Measurements from ENCODE around the gene PPP4R1. TPM values are rescaled to one million over a fixed set of nuclear protein-coding genes. Genes with fewer than 3 reads are reported as not detected.
A peak's percentile ranks its signal among the peaks of the same experiment; 100 is the strongest.
"Not testable (repeated sequence)": the region's sequence is repeated elsewhere in the genome, so short reads cannot be mapped to it uniquely, and the experiment has no call there.

The PPP4R1 gene
- total RNA-seq, 1 experiment from 2014 or later: 86.4 TPM

DNA sequence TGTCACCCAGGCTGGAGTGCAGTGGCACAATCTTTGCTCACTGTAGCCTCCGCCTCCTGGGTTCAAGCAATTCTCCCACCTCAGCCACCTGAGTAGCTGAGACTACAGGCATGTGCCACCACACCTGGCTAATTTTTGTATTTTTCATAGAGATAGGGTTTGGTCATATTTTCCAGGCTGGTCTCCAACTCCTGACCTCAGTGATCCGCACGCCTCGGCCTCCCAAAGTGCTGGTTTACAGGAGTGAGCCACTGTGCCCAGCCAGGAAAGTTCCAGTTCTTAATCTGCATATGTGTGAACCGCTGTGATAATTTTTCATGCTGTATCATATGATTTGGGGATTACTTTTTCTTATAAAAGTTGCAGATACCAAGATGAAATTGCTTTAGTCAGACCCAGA, 14.6 kb upstream of the PPP4R1 start:
- DNase-seq (ENCODE audit: low read depth): no peak

DNA sequence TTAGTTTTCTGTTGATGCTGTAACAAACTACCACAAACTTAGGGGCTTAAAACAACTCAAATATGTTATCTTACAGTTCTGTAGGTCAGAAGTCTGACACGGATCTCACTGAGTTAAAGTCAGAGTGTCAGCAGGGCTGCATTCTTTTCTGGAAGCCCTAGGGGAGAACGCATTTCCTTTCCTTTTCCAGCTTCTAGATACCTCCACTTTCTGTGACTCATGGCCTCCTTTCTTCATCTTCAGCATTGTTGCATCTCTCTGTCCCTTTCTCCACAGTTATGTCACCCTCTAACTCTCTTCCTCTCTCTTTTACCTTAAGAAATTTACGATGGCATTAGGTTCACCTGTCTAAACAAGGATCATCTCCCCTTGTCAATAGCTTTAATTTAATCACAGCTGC, 13.3 kb upstream of the PPP4R1 start:
- DNase-seq (ENCODE audit: low read depth): peak; percentile 82

DNA sequence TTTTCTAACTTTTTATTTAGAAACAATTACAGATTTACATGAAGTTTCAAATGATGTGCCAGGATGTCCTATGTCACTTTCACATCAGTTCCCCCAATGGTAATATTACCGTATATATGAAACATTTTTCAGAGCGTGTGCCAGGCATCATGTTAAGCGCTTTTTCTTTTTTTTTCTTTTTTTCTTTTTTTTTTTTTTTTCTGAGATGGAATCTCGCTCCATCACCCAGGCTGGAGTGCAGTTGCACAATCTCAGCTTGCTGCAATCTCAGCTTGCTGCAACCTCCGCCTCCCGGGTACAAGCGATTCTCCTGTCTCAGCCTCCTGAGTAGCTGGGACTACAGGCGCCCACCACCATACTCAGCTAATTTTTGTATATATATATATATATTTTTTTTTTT, 5.6 kb upstream of the PPP4R1 start:
- DNase-seq (ENCODE audit: low read depth): peak; percentile 13

DNA sequence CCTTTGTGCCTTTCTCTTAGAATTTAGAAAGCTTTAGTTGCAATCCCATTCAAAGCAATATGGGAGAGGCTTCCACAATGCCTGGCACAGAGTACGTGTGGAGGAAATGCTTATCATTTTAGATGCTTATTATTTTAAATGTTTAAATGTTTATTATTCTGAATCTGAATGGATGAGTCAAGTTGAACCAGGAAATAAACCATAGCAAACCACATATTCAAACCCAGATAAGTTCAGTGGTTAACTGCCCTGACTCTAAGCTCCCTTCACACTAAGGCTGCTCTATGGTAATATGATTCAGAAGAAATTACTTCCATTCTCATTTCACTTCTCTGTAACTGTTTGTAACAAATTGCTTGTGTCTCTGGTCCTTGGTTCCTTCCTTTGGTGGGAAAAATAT, 5.2 kb upstream of the PPP4R1 start:
- DNase-seq (ENCODE audit: low read depth): peak; percentile 83

DNA sequence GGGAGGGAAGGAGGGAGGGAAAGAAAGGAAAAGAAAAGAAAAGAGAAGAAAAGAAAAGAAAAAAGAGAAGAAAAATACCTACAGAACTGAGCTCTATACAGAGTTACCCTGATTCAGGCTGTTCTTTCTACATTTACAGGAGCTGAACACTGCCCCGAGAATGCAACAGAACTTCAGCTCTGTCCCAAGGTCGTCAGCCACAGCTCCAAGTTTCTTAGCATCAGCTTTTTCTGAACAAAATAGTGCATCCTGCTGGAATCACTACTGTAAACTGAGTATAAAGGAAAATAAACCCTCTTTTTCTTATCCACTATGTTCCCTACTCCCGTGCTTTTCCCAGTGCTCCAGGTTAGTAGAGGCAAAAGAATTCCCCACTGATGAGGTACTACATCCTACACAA, 4.7 kb upstream of the PPP4R1 start:
- no peak for DNase-seq (ENCODE audit: low read depth)

DNA sequence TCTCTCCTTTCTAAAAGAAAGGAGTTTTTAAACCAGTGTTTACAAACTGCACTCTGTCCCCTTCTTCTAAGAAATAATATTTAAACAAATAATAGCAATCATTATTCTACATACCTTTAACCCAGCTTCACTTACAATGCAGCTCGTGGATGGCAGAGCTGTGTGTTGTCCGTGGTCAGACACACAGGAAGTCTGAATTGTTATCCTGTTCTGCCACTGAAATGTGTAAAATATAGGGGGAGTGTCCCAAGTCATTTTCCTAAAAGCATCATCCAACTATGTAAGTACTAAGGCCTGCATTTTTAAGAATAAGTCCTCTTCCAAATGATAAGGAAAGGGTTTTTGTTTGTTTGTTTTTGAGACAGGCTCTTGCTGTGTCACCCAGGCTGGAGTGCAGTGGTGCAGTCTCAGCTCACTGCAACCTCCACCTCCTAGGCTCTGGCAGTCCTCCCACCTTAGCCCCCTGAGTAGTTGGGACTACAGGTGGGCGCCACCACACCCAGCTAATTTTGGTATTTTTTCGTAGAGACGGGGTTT, 2.7 kb upstream of the PPP4R1 start:
- DNase-seq (ENCODE audit: low read depth): peak; percentile 43

DNA sequence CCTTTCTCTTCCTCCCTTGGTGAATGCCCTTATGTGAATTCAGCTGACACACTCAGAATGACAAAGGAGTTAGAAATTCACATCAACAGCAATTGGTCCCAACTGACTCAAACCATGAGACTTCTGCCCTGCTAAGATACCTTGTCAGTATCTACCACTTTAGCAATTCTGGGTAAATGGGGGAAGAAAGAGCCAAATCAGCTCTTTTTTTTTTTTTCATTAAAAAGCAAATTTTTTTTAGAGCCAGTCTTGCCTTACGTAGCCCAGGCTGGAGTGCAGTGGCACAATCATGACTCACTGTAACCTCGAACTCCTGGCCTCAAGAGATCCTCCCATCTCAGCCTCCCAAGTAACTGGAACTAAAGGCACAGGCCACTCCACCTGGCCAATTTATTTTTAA, 1.7 kb upstream of the PPP4R1 start:
- DNase-seq (ENCODE audit: low read depth): peak; percentile 65

DNA sequence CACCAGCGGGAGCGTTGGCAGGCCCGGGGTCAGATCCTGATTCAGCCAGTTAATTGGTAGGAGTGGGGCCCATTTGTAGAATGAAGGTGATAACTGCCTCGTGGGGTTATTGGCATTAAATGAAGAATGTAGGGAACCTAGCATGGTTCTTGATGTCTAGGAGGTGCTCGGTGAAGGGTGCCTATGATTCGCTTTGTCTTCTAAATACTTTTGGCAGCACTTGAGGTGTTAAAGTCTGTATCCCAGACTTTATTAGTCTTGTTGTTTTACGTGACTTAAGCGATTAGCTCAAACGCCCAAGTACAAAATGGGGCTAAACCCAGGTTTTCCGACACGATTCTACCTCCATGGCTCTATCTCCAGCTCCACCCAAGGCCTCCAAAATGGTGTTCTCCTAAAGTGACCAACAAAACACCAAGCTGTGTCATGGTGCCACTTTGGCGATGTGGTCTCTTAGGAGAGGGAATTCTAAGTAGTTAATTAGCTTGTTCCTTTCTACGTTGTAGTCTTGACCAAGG, 980 bp upstream of the PPP4R1 start:
- DNase-seq (ENCODE audit: low read depth): peak; percentile 16

DNA sequence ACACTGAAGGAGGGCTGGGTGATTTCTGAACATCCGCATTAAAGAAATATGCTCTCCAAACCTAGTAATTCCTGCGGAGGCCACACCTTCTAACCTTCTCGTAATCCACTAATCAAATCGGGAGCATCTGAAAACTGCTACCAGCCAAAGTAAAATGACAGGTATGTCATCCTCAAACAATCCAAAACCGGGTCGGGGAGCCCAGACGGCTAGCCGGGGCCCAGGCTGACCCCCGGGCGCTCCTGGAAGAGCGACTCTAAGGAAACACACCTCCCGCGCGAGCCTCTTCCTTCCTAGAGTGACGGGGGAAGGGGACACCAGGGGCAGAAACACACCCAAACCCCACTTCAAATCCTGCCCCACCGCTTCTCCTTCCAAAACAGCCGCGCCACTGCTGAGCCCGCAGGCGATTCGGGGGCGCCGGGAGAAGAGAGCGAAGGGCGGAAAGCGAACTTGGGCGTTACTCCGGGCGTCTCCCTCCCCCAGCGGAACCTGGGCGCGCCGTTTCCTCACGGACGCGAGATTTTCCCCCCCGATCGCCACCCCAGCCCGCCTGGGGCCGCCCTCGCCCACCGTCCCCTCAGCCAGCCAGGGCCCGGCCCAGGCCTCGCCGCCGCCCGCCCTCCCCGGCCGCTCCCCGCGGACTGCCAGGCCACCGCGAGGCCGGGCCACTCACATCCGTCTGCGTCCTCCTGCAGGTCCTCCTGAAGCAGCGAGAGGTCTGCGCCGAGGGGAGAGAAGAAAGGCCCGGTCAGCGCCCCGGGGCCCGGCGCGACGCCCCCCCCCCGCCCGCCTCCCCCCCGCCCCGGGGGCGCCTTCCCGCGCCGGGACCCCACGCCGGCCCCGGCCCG, 584 bp downstream of the PPP4R1 start:
- peak; percentile 70 for DNase-seq (ENCODE audit: low read depth)

DNA sequence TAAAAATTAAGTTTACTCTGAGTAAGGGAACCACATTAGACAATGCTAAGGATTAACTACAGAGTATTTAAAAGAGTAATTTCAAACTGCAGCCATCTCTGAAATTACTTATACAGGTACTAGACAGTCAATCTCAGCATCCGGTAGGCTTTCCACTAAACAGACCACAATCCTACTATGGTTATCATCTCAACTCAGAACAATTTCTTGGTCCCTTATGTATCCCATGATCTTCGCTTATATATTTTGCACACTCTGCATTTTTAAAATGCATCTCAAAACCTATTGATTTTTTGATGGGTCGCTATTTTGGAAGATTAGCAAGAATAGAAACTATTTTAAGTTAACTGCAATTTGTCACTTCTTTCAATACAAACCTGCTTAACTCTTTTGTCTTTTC, 1.4 kb downstream of the PPP4R1 start:
- peak; percentile 11 for DNase-seq (ENCODE audit: low read depth)

DNA sequence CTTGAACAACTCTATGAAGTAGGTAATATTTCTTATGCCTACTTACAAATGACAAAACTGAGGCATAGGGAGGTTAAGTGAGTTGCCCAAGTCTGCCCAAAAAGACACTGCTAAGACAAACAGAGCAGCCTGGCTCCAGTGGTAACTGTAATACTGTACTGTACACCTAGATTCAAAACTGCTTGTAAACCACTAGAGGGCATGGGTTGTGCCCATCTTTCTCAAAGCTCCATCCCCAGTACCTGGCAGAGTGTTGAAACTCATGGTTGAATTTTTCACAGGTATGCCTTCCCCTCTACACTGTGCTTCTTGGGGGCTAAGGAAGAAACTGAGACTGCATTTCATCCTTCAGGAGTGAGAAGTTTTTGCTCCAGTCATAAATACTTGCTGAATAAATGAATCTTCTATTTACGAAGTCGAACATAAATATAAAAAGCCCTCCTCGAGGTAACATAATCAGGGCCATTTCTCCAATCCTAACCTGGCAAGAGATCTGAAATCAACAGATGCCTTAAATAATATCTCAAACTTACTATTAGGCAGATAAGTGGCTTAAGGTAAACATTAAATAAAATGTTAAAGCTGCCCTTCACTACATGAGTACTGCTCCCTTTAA, 2.0 kb downstream of the PPP4R1 start:
- DNase-seq (ENCODE audit: low read depth): peak; percentile 59

DNA sequence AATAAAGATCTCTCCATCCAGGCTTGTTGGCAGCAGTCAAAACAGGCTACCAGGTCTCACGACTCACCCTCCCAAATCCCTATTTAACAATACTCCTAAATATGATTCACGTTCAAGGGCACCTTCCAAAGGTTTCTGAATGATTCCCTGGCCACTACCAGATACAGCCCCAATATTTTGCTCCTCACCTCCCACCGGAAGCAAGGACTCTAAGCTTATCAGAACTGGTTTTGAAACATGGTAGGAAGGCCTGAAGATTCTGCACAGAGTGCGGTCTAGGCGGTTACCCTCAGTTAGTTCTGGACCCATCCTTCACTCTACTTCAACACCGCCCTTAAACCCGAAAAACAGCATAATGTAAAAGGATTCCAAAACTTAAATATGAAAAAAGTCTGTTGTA, 5.2 kb downstream of the PPP4R1 start:
- no peak for DNase-seq (ENCODE audit: low read depth)

DNA sequence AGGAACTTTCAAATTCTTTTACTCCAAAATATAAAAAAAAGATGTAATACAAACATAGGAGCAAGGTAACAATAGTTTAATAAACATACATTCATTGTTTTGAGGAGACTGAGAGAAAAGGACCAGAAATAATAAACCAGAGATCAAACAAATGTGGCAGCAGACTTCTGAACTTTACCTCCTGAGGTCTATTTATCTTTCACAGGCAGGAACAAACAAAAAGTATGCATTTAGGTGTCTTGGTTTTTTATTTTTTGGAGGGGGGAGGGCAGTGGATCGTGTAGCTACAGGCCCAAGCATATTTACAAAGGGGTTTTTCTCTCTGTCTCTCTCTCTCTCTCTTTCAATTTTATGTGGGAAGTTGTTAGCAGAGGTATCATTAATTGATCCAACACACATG, 5.6 kb downstream of the PPP4R1 start:
- no peak for DNase-seq (ENCODE audit: low read depth)

DNA sequence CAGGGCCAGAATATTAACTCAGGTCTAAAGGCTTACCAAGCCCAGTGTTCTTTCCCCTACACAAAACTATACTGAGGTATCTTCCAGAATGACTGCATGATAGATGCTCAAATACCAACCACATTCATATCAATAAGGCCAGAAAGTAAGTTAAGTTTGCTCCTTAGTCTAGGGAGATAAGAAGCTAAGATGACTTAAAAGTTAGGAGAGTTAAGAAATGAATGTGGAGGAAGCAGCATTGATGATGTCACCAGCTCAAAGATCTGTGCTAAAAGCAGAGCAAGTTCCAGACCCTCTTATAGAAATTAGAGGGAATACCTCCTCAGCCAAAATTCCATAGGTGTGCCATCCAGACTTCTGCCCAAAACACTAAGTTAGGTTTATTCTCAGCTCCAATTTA, 6.1 kb downstream of the PPP4R1 start:
- DNase-seq (ENCODE audit: low read depth): no peak

DNA sequence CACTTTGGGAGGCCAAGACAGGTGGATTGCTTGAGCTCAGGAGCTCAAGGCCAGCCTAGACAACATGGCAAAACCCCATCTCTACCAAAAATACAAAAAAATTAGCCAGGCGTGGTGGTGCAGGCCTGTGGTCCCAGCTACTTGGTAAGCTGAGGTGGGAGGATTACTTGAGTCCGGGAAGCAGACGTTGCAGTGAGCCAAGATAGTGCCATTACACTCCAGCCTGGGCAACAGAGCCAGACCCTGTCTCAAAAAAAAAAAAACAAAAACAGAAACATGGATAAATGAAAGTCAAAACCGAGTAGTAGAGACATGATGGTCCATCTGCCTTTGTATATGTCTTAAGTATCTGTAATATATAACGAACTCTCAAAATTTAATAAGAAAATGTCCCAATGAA, 7.2 kb downstream of the PPP4R1 start:
- DNase-seq (ENCODE audit: low read depth): not testable (repeated sequence)

DNA sequence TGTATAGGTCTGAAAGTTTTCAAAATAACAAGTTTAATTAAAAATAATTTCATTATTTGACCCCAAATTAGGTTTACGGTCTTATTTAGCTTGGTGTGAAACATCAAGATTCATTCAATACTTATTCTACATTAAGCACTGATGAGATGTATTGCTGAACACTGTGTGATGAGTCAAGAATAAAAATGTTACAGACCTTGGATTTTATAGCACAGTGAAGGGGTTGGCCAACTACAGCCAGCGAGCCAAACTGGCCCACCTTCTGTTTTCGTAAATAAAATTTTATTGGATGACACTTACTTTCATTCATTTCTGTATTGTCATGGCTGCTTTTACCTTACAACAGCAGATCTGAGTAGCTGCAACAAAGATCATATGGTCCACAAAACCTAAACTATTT, 8.3 kb downstream of the PPP4R1 start:
- DNase-seq (ENCODE audit: low read depth): no peak

DNA sequence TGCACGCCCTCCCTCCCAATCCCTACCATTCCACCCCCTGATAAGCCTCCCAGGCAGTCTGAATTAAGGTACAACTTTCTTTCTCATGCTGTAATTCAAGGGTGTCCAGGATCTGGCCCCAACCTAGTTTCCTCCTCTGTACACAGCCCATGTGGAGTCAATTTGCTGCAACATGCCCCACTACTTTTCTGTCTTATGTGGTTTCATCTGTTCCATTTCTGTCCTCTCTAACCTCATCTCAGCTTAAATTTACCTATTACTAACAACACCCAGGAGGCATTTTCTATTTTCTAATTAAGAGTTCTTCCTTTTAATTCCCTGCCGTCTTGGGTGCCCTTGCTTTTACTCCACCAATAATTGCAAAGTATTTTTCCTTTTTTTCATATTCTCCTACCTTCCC, 10.0 kb downstream of the PPP4R1 start:
- DNase-seq (ENCODE audit: low read depth): no peak

DNA sequence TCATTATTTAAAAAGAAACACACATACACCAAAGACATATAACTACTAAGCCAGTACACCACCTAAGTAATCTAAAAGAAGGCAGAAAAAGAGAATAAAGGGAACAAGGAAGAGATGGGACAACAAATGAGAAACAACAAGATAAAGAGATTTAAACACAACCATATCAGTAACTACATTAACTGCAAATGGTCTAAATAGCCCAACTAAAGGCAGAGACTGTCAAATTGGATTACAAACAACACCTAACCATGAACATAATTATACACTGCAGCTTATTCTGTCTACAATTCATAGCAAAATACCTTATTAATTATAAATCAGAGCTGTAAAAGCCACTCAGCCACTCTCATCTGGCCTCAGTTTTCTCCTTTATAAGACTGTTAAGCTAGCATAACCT, 15.0 kb downstream of the PPP4R1 start:
- DNase-seq (ENCODE audit: low read depth): no peak

DNA sequence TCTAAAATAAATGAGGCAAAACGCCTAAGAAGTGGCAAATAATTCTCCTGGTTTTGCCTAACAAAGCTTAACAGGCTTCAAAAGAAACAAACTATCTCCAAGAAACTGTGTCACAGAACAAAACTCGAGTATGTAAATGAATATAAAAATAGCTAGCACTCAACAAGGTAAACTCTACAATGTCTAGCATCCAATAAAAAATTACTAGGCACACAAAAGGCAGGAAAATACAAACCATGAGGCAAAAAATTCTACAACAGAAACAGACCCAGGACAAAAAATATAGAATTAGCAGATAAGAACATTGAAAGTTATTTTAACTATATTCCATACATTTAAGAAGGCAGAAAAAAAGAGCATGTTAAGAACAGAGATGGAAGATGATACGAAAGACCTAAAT, 16.8 kb downstream of the PPP4R1 start:
- no peak for DNase-seq (ENCODE audit: low read depth)

DNA sequence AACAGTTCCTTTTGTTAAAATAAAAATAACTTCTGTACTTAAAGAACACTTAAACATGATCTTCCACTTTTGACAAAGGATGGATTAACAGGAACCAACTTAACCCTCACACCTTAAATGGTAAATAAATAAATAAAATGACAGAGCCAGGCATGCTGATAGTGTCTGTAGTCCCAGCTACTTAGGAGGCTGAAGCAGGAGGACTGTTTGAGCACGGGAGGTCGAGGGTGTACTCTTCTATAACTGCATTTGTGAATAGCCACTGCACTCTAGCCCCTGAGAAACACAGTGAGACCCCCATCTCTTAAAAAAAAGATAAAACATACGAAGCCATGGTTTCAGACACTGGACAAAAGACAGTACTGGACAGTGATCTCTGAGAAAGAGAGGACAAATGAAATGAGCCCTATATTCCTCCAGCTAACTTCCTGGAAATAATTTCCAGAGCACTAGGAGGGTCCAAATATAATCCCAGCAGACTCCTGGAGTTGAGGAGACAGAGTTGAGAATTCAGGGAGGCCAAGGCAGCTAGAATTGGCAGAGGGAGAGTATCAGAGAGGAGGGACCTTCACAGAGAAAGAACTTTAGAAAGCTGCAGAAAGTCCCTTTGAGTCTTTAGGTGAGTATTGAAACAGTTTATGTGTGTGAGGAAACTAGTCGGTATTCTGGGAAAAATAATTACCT, 17.4 kb downstream of the PPP4R1 start:
- no peak for DNase-seq (ENCODE audit: low read depth)

DNA sequence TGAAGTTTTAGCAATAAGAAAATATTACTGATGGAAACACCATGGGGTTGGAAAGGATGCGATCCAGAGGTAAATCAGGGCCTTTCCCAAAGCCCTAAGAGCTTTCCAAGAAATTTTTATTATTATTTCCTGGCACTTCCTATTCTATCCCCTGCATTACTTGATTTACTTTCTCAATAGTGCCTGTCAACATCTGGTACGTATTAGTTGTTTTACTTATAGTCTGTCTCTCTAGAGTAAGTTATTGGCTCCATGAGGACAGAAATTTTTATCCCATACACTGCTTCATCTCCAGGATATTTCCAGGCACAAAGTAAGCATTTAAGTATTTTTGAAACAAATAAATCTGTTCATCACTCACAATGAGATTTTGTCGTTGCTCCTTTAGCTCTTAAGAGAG, 18.1 kb downstream of the PPP4R1 start:
- no peak for DNase-seq (ENCODE audit: low read depth)

DNA sequence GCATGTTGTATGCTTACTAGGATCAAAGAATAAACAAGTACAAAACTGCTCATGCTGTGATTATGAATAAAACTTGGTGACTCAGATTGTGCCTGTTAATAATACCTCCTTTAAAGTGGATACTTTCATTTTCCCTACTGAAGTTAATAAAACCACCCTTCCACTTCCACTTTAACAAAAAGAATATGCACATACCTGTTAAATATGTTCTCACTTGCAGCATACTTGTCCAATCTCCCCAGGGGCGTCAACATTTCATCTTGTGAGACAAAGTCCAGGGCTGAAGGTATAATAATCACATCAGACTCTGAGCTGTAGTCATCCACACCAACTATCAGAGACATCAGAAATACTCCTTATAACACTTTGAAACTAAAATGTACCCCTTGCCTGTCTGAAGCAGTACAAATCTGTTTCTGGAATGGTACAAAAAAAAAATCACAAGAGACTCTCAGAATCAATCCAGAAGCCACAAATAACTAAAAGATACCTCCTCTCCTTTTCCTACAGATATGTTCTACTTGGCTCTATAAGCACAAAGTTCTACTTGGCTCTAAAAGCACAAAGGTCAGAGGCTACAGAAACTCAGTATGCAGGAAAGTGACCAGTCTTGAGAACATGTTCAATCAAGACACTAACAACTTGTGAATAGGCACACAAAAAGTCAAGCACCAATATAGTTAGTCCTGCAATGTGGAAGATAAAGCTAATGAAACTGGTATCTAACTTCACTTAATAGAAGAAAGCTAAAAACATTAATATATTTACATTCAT, 19.3 kb downstream of the PPP4R1 start:
- DNase-seq (ENCODE audit: low read depth): peak; percentile 41
